CD14-positive monocyte (primary cell): ENCODE data around the gene GNB5. TPM values are rescaled to one million over a fixed set of nuclear protein-coding genes. Genes with fewer than 3 reads are reported as not detected.

Experiments
- DNase-seq, 3 donors: peaks; one replicate each; pipeline ENCODE4 v3.0.0-alpha.2; 2011 to 2022
- H2AFZ ChIP-seq: 2 replicates; pipeline ENCODE4 v1.6.0; 2012; ENCODE audit warnings: mild to moderate bottlenecking, low read depth, low read length, inconsistent platforms; ENCODE audit not compliant: insufficient read depth, poor library complexity, severe bottlenecking
- H3K27ac ChIP-seq, 2 donors: 1 replicate in 1 of 2; 2 replicates in 1 of 2; pipeline ENCODE4 v1.5.1; 2012 to 2013; ENCODE audit warnings: low read length in 2 of 2, control low read depth in 1 of 2, inconsistent platforms in 1 of 2, low read depth in 1 of 2, mild to moderate bottlenecking in 1 of 2
- H3K27me3 ChIP-seq, 2 donors: one replicate each; pipeline versions ENCODE4 v1.6.0 to v1.6.1; 2011 to 2013; ENCODE audit warnings: low read length in 2 of 2; ENCODE audit not compliant: control insufficient read depth in 2 of 2, insufficient read depth in 2 of 2
- H3K36me3 ChIP-seq, 2 donors: replicated peaks in 1 of 2; 1 replicate in 1 of 2; 2 replicates in 1 of 2; pipeline versions ENCODE4 v1.5.1 to v1.6.1; 2012 to 2013; ENCODE audit warnings: low read length in 2 of 2, control low read depth in 1 of 2, inconsistent platforms in 1 of 2, mild to moderate bottlenecking in 1 of 2; ENCODE audit not compliant: insufficient read depth in 2 of 2, control insufficient read depth in 1 of 2
- H3K4me1 ChIP-seq, 2 donors: 1 replicate in 1 of 2; 2 replicates in 1 of 2; pipeline versions ENCODE4 v1.5.1 to v1.6.1; 2012 to 2013; ENCODE audit warnings: low read length in 2 of 2, control low read depth in 1 of 2, inconsistent platforms in 1 of 2, mild to moderate bottlenecking in 1 of 2, moderate library complexity in 1 of 2; ENCODE audit not compliant: insufficient read depth in 2 of 2, control insufficient read depth in 1 of 2
- H3K4me2 ChIP-seq: replicated peaks from 2 replicates; pipeline ENCODE3; 2012; ENCODE audit warnings: low read length, moderate library complexity, mild to moderate bottlenecking; ENCODE audit not compliant: poor library complexity, severe bottlenecking; ENCODE audit errors: extremely low read depth
- H3K4me3 ChIP-seq, 3 experiments: fragments of 200-600 bp in 1 of 3; sonication (generic) in 1 of 3; replicated peaks in 1 of 3; 1 replicate in 2 of 3; 2 replicates in 1 of 3; pipeline ENCODE4 v1.5.1; 2011 to 2013; ENCODE audit warnings: low read length in 3 of 3, mild to moderate bottlenecking in 3 of 3, control low read depth in 2 of 3, low read depth in 2 of 3, inconsistent platforms in 1 of 3, moderate library complexity in 1 of 3
- H3K79me2 ChIP-seq: 2 replicates; pipeline ENCODE4 v1.6.0; 2012; ENCODE audit warnings: mild to moderate bottlenecking, control low read depth, inconsistent platforms, low read length, moderate library complexity; ENCODE audit not compliant: insufficient read depth
- H3K9ac ChIP-seq: 2 replicates; pipeline ENCODE4 v1.6.0; 2017; ENCODE audit warnings: low read length, mild to moderate bottlenecking; ENCODE audit not compliant: insufficient read depth, poor library complexity, severe bottlenecking
- H3K9me3 ChIP-seq, 2 donors: replicated peaks in 1 of 2; 1 replicate in 1 of 2; 2 replicates in 1 of 2; pipeline versions ENCODE4 v1.5.1 to v1.6.1; 2012 to 2013; ENCODE audit warnings: low read length in 2 of 2, control low read depth in 1 of 2; ENCODE audit not compliant: control insufficient read depth in 1 of 2, insufficient read depth in 1 of 2
- H4K20me1 ChIP-seq: 2 replicates; pipeline ENCODE4 v1.6.0; 2012; ENCODE audit warnings: mild to moderate bottlenecking, low read length, control low read depth, moderate library complexity; ENCODE audit not compliant: insufficient read depth
- H3K27ac Mint-ChIP-seq, 7 donors: one replicate each; pipeline ENCODE4 v1.8.0; 2020; ENCODE audit warnings: mild to moderate bottlenecking in 7 of 7, mixed read lengths in 7 of 7, moderate library complexity in 6 of 7, inconsistent platforms in 2 of 7
- H3K27me3 Mint-ChIP-seq, 3 donors: one replicate each; pipeline ENCODE4 v1.8.0; 2021 to 2022; ENCODE audit warnings: low read depth in 3 of 3, mild to moderate bottlenecking in 3 of 3, mixed read lengths in 3 of 3, moderate library complexity in 3 of 3, inconsistent platforms in 1 of 3
- H3K36me3 Mint-ChIP-seq, 2 donors: one replicate each; pipeline ENCODE4 v1.8.0; 2020; ENCODE audit warnings: mixed read lengths in 2 of 2, inconsistent platforms in 1 of 2, mild to moderate bottlenecking in 1 of 2
- H3K4me1 Mint-ChIP-seq: one replicate; pipeline ENCODE4 v1.8.0; 2020; ENCODE audit warnings: mild to moderate bottlenecking, mixed read lengths
- H3K4me3 Mint-ChIP-seq, 2 donors: one replicate each; pipeline ENCODE4 v1.8.0; 2020; ENCODE audit warnings: mild to moderate bottlenecking in 2 of 2, mixed read lengths in 2 of 2, moderate library complexity in 1 of 2
- H3K9me3 Mint-ChIP-seq, 7 donors: one replicate each; pipeline ENCODE4 v1.8.0; 2020 to 2022; ENCODE audit warnings: mixed read lengths in 7 of 7, mild to moderate bottlenecking in 6 of 7, moderate library complexity in 6 of 7, inconsistent platforms in 2 of 7
- CTCF ChIP-seq: fragments of 200-600 bp; IDR thresholded peaks from one replicate; pipeline ENCODE4 v1.8.0; 2022; ENCODE audit warnings: antibody characterized with exemption, mild to moderate bottlenecking
- WGBS: methylation state at CpG from one replicate; pipeline ENCODE4 v1.1.5; 2013; ENCODE audit warnings: missing lambda C conversion rate; ENCODE audit not compliant: insufficient coverage; 5-methylcytosine and 5-hydroxymethylcytosine counted together
- intact Hi-C, 2 donors: fragments of 100-400 bp; cut with micrococcal nuclease; formaldehyde crosslinking; loops; one replicate each; pipeline versions ENCODE4 v1.15.0 to v1.15.1; 2023
- polyA plus RNA-seq, 3 donors: library from polyadenylated mRNA; depleted of rRNA in 1 of 3; unstranded in 2 of 3; stranded (reverse) in 1 of 3; fragments of 300-500 nt in 2 of 3; fragments of >200 nt in 1 of 3; fragmentation: Illumina TruSeq in 2 of 3; gene quantifications; 1 replicate in 2 of 3; 2 replicates in 1 of 3; pipeline ENCODE4 v1.2.3, GENCODE V29; 2012 to 2021

Gene GNB5
- polyA plus RNA-seq, 3 donors, result 3.1 to 5.4 (median 4.3) TPM

DNA sequence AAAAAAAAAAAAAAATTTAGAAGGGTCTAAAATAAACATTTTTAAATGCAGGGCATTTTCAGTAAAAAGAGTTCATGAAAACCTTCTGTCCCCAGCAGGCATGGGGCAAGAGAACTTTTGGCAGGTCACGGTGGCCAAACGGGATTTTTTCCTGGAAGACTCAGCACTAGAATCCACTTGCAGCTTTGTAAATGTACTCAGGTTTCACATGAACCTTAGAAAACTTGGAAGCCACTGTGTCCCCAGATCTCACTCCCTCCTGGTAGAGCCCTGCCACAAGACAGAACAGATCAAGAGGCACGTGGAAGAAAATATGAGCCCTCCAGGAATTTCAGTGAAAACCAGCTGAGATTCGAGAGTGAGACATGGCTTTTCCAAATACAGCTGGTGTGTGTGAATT lies 2.1 kb upstream of the GNB5 start:
- H3K4me3 Mint-ChIP-seq, result no peak overlapping the region
- no peak for TF ChIP-seq CTCF

DNA sequence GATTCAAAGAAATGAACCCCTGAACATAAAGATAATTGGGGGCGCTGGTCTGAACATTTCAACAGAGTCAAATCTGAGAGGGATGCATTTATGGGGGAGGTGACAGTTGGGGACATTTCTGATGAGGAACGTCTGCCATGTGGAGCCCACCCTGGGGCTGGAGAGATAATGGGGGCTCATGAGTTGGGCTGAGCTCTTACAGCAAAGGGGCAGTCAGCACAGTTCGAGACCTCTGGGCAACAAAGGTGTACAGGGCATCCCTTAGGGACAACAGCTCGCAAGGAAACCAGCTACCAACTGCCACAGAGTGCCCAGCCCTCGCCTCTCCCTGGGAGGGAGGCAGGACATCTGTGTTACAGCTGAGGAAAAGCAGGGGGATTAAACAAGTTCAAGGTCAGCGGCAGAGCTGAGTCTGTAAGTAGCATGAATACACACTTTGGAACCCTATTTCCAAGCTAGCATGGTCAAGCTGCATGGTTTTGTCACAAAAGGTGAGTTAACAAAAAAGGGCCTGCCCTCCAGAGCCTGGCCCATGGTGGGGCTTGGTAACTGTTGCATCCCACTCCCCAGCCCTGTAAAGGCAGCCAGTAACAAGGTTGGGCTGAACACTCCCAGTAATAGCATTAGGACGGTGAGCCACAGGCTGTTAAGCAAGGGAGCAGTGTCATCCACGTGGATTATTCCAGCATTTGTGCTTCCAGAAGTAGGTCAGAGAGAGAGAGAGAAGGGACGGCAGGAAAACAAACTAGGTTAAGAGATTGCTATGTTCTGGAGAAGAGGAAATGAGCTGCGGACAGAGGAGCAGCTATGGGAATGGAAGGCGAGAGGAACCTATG lies 4.3 kb downstream of the GNB5 start:
- no peaks in the 10 kb centered on the region for H3K4me1 ChIP-seq
- Mint-ChIP-seq H3K27ac (no peak overlapping the region), H3K9me3 (peaks cover 0 to 6% (median 3%) of the 10 kb centered on the region in 7 donors), H3K4me3 (no peak overlapping the region), H3K36me3 (no peaks in the 10 kb centered on the region), H3K27me3 (peaks cover 3 to 8% (median 5%) of the 10 kb centered on the region in 3 donors), H3K4me1 (no peaks in the 10 kb centered on the region)
- H3K27ac ChIP-seq, result no peak overlapping the region
- no peaks in the 10 kb centered on the region for H4K20me1 ChIP-seq
- H3K27me3 ChIP-seq, result no peaks in the 10 kb centered on the region
- TF ChIP-seq CTCF, result no peak
- H3K36me3 ChIP-seq, result no peaks in the 10 kb centered on the region
- H3K4me2 ChIP-seq, result no peak overlapping the region
- intact Hi-C loops, result no loop called here
- H3K9me3 ChIP-seq, result peaks cover 0 to 4% of the 10 kb centered on the region in 2 donors
- H3K4me3 ChIP-seq, result no peak overlapping the region
- no peak overlapping the region for H3K9ac ChIP-seq
- no peak for DNase-seq
- no peak overlapping the region for H2AFZ ChIP-seq
- no peaks in the 10 kb centered on the region for H3K79me2 ChIP-seq
- WGBS, result 94% methylated on average over 10 of the region's 11 CpGs

More for the DNA sequence above, 2.1 kb upstream of the GNB5 start:
- H3K36me3 Mint-ChIP-seq, result no peaks in the 10 kb centered on the region
- H3K79me2 ChIP-seq, result no peaks in the 10 kb centered on the region
- no peak overlapping the region for H3K27ac ChIP-seq
- H4K20me1 ChIP-seq, result no peaks in the 10 kb centered on the region
- no peak for DNase-seq
- no peaks in the 10 kb centered on the region for H3K9me3 ChIP-seq
- no peaks in the 10 kb centered on the region for H3K36me3 ChIP-seq
- H3K4me3 ChIP-seq, result no peak overlapping the region
- intact Hi-C loops, result no loop called here
- no peaks in the 10 kb centered on the region for H3K9me3 Mint-ChIP-seq
- no peaks in the 10 kb centered on the region for H3K4me1 Mint-ChIP-seq
- H3K4me2 ChIP-seq, result no peak overlapping the region
- H3K27me3 ChIP-seq, result no peaks in the 10 kb centered on the region
- WGBS, result 100% methylated on average over 4 of the region's 4 CpGs
- H2AFZ ChIP-seq, result no peak overlapping the region
- no peak overlapping the region for H3K9ac ChIP-seq
- peaks cover 0 to 3% (median 2%) of the 10 kb centered on the region in 3 donors for H3K27me3 Mint-ChIP-seq
- H3K27ac Mint-ChIP-seq, result no peak overlapping the region
- H3K4me1 ChIP-seq, result no peaks in the 10 kb centered on the region
